Measurements from ENCODE around the gene ATF6.

Gene ATF6

DNA sequence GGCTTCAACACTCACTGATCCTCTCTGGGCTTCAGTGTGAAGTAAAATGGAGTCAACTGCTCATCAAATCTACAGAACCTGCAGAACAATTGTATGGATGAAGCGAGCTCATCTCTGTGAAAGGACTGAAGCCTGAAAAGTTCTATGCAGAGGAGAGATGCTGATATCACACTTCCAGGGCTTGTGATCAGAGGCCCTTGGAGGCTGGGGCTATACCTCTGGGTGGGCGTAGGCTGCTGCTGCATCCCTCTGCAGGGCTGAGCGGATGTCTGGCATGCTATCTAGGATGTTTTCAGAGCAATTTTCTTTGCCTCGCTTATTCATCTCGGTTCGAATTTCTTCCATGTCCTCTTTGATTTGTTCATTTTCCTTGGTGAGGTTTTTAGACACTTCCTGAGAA, 240.0 kb downstream of the ATF6 start:
- no peak for DNase-seq

DNA sequence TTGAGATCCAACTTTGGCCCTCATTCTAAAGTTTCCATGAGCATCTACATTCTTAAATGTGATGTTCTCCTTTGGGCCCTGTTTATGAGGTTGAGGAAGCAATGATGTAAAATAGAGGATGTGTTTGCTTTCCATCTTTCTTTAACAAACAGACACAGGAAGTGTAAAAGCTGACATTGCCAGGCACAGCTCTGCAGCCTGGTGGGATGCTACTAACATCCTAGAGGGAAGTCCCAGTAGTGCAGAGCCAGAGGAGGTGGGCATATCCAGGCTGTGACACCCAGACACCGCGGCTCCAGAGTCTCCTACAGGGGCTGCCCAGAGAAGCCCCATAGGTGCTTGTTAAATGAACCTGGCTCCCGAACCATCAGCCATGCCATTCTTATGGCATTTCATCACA, 241.3 kb downstream of the ATF6 start:
- DNase-seq: no peak

DNA sequence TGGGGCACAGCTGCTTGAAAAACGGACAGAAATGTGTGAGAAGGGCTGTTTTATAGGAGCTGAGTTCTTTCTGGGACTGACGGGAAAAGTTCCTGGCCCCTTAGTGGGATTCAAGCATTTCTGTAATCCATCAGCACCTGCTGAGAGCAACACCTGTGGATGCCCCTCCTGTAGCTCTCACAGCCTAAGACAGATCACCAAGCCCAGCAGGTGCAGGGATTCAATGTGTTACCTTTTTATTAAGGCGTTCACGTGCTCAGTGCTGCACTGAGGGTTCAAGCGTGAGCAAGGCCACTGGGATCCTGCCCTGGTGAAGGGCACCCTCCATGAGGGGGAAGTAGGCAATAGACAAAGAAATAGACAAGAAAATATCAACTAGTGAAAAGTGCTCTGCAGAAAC, 242.7 kb downstream of the ATF6 start:
- no peak for DNase-seq

DNA sequence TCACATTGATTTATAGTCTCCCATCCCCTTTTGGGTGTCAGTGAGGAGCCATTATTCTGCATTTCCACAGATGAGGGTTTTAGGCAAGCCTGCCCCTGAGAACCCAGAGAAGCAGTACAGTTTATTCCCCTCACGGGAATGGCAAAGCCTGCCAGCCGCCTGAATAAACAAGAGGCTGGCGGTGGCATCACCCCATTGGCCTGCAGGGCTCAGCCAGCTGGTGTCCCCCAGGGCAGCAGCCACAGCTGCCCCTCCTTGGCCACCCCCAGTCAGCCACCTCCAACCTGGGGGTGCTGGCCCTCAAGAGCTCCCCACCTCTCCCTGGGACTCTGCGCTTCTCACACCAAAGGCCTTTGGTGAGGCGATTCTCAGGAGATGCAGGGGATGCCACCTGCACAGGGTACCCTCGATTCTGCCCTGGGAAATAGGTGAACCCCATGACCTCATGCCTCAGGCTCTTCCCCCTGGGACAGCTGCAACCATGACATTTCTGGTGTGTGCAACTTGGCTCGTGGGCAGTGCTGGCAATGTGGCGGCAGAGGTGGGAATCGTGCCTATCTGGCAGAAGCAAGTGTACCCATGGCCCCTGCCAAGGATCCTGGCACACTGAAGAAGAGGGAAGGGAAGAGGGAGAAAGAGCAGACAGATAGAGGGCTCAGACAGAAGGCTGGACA, 243.5 kb downstream of the ATF6 start:
- no peak for DNase-seq

DNA sequence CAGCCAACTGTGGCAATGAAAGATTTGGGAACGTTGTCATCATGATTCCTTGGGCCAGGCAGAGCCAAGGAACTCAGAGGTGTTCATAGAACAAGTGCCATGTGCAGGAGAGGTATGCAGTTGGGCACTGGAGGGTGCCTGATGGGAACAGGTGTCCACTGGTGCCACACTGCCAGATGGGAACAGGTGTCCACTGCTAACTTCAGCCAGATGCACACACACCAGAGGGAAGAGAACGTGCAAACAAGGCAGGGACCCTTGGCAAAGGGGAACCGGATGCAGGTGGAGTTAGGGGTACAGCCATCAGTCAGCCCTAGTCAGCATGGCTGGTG, 244.0 kb downstream of the ATF6 start:
- DNase-seq: no peak

DNA sequence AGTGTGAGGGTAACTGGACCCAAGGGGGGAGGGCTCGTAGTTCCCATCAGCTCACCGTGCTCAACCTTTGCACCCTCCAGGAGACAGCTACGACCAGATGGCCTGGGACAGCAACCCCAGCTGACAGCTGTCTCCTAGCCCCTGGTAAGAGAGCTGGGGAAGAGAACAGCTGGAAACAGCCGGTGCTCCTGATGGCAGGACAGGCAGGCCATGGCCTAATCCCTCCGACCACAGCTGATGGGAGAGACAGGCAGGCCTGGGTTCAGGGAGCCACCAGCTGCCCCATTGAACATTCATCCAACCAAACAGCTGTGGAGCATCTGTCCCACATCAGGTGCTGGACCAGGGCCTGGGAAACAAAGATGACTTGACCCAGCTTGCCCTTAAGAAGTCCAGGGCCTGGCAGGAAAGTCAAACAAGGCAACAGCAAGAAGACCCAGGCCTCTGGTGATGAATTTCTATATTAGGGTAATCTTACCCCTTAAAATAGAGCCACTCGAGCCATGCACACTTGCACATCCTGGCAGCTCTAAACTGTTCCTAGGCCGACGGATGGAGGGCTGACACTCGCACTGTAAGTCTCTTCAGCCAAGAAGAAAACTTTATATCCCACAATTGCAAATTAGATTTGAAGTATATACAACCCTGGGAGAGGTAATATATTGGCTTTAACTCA, 245.4 kb downstream of the ATF6 start:
- no peak for DNase-seq

DNA sequence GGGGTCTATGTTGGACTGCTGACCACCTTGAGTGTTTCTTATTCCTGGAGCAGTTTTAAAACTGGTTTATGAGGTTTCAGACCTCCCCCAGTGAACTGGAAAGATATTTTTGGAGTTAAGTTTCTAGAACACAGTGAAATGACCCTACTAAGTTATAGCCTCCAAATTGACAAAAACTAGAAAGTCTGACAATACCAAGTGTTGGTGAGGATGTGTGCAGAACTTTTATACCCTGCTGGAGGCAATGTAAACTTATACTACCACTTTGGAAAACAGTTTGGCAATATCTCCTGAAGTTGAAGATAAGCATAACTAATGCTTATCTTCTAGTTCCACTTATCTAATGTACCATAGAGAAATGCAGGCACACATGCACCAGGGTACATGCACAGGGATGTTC, 247.2 kb downstream of the ATF6 start:
- DNase-seq: no peak

Data from NCI-H1417 treated with DMSO at 0.1 percent for 48 hours (cell line).